IMR-90 (cell line): ENCODE results near the gene SOX6. TPM values are rescaled to one million over a fixed set of nuclear protein-coding genes. Genes with fewer than 3 reads are reported as not detected.

Experiments used
- ATAC-seq: fragments of 200-7000 bp; cut with Tn5 transposase; 2 replicates; pipeline ENCODE4 v1.9.1; 2020; ENCODE audit warnings: low read depth, mild to moderate bottlenecking, moderate library complexity
- BruUV-seq: library from RNA; stranded (reverse); fragments of 400-500 nt; replicated peaks from 2 replicates; lab custom pipeline; 2021; lab: Mats Ljungman, UMichigan
- CTCF ChIA-PET: fragments of 300-600 bp; formaldehyde crosslinking; extraction: SDS; loops from one replicate; lab custom pipeline; 2021; ENCODE audit warnings: antibody characterized with exemption; lab: Yijun Ruan, JAX
- POLR2A ChIA-PET: fragments of 300-600 bp; sonication (Branson Sonifier 250); formaldehyde crosslinking; loops from one replicate; lab custom pipeline; 2022; ENCODE audit warnings: antibody characterized with exemption; ENCODE audit not compliant: unreplicated experiment; lab: Charles Lee
- DNase-seq: peaks from one replicate; pipeline ENCODE4 v3.0.0; 2013
- H2AFZ ChIP-seq: replicated peaks from 2 replicates; pipeline ENCODE3; 2013; ENCODE audit warnings: low read length, mild to moderate bottlenecking; ENCODE audit not compliant: poor library complexity
- H2AK5ac ChIP-seq: 2 replicates; pipeline ENCODE4 v1.6.1; 2013; ENCODE audit warnings: low read depth, low read length, inconsistent platforms
- H2AK9ac ChIP-seq: replicated peaks from 2 replicates; pipeline ENCODE3; 2013; ENCODE audit warnings: mild to moderate bottlenecking, low read depth, low read length, moderate library complexity; ENCODE audit not compliant: poor library complexity
- H2BK120ac ChIP-seq: 2 replicates; pipeline ENCODE4 v1.6.1; 2013; ENCODE audit warnings: low read depth, low read length, inconsistent platforms
- H2BK15ac ChIP-seq: 3 replicates; pipeline ENCODE4 v1.6.1; 2013; ENCODE audit warnings: low read depth, low read length, inconsistent platforms
- H2BK20ac ChIP-seq: 2 replicates; pipeline ENCODE4 v1.6.1; 2013; ENCODE audit warnings: low read depth, mild to moderate bottlenecking, inconsistent platforms, low read length, moderate library complexity
- H2BK5ac ChIP-seq: 2 replicates; pipeline ENCODE4 v1.6.1; 2013; ENCODE audit warnings: mild to moderate bottlenecking, low read depth, low read length, inconsistent platforms; ENCODE audit not compliant: poor library complexity, severe bottlenecking
- H3K14ac ChIP-seq: replicated peaks from 2 replicates; pipeline ENCODE4 v1.6.1; 2013; ENCODE audit warnings: low read depth, low read length, inconsistent platforms
- H3K18ac ChIP-seq: 2 replicates; pipeline ENCODE4 v1.6.1; 2013; ENCODE audit warnings: low read depth, low read length, control low read depth
- H3K23ac ChIP-seq: 2 replicates; pipeline ENCODE4 v1.6.1; 2013; ENCODE audit warnings: low read depth, low read length, inconsistent platforms
- H3K27ac ChIP-seq: 2 replicates; pipeline ENCODE4 v1.5.1; 2013; ENCODE audit warnings: mild to moderate bottlenecking, control low read depth, low read length; ENCODE audit not compliant: insufficient read depth
- H3K27me3 ChIP-seq: 2 replicates; pipeline ENCODE4 v1.6.1; 2013; ENCODE audit warnings: low read length; ENCODE audit not compliant: control insufficient read depth, insufficient read depth
- H3K36me3 ChIP-seq: 2 replicates; pipeline ENCODE4 v1.6.1; 2013; ENCODE audit warnings: low read length, mixed read lengths; ENCODE audit not compliant: control insufficient read depth, insufficient read depth
- H3K4ac ChIP-seq: 2 replicates; pipeline ENCODE4 v1.6.1; 2013; ENCODE audit warnings: low read depth, low read length, inconsistent platforms
- H3K4me1 ChIP-seq: 2 replicates; pipeline ENCODE4 v1.6.1; 2013; ENCODE audit warnings: low read length, mixed read lengths; ENCODE audit not compliant: control insufficient read depth, insufficient read depth
- H3K4me2 ChIP-seq: 2 replicates; pipeline ENCODE4 v1.6.1; 2013; ENCODE audit warnings: low read depth, mild to moderate bottlenecking, control low read depth, low read length, moderate library complexity
- H3K4me3 ChIP-seq: 2 replicates; pipeline ENCODE4 v1.5.1; 2013; ENCODE audit warnings: low read depth, mild to moderate bottlenecking, control low read depth, low read length, moderate library complexity; ENCODE audit not compliant: insufficient read depth
- H3K56ac ChIP-seq: 2 replicates; pipeline ENCODE4 v1.6.1; 2013; ENCODE audit warnings: low read length, inconsistent platforms; ENCODE audit not compliant: insufficient read depth; ENCODE audit errors: extremely low read depth
- H3K79me1 ChIP-seq, 2 experiments: 2 replicates each; pipeline ENCODE4 v1.6.1; 2013; ENCODE audit warnings: low read length in 2 of 2, inconsistent platforms in 1 of 2, low read depth in 1 of 2
- H3K9ac ChIP-seq: 2 replicates; pipeline ENCODE4 v1.6.1; 2013; ENCODE audit warnings: low read depth, low read length, control low read depth
- H3K9me1 ChIP-seq: 2 replicates; pipeline ENCODE4 v1.6.1; 2013; ENCODE audit warnings: low read length, inconsistent platforms; ENCODE audit not compliant: insufficient read depth
- H3K9me3 ChIP-seq: 2 replicates; pipeline ENCODE4 v1.6.1; 2013; ENCODE audit warnings: low read length; ENCODE audit not compliant: control insufficient read depth, insufficient read depth
- H4K20me1 ChIP-seq: 2 replicates; pipeline ENCODE4 v1.6.1; 2013; ENCODE audit warnings: low read length, inconsistent platforms; ENCODE audit not compliant: insufficient read depth
- H4K5ac ChIP-seq: 2 replicates; pipeline ENCODE4 v1.6.1; 2013; ENCODE audit warnings: mild to moderate bottlenecking, low read depth, low read length, control low read depth
- H4K8ac ChIP-seq, 2 experiments: 2 replicates each; pipeline ENCODE4 v1.6.1; 2013; ENCODE audit warnings: low read depth in 2 of 2, low read length in 2 of 2, control low read depth in 1 of 2, inconsistent platforms in 1 of 2
- H4K91ac ChIP-seq: 2 replicates; pipeline ENCODE4 v1.6.1; 2013; ENCODE audit warnings: low read depth, low read length, inconsistent platforms; ENCODE audit not compliant: insufficient read depth
- CEBPB ChIP-seq: IDR thresholded peaks from 2 replicates; pipeline ENCODE4 v1.6.1; 2012; ENCODE audit warnings: low read depth, low read length, improper control_type of control experiment
- CHD1 ChIP-seq: IDR thresholded peaks from 2 replicates; pipeline ENCODE4 v1.6.1; 2012; ENCODE audit warnings: low read depth, low read length, improper control_type of control experiment
- FOS ChIP-seq: fragments of 150-350 bp; IDR thresholded peaks from 2 replicates; pipeline ENCODE4 v1.6.1; 2016; ENCODE audit warnings: low read depth, low read length
- MAZ ChIP-seq: IDR thresholded peaks from 2 replicates; pipeline ENCODE4 v1.6.1; 2012; ENCODE audit warnings: low read depth, mild to moderate bottlenecking, low read length, improper control_type of control experiment, moderate library complexity, borderline replicate concordance
- MXI1 ChIP-seq: IDR thresholded peaks from 2 replicates; pipeline ENCODE4 v1.6.1; 2012; ENCODE audit warnings: low read depth, mild to moderate bottlenecking, low read length, moderate library complexity, borderline replicate concordance
- NFE2L2 ChIP-seq: fragments of 150-350 bp; IDR thresholded peaks from 2 replicates; pipeline ENCODE4 v1.6.1; 2016; ENCODE audit warnings: low read depth, mild to moderate bottlenecking, low read length
- POLR2A ChIP-seq: IDR thresholded peaks from 2 replicates; pipeline ENCODE4 v1.6.1; 2012; ENCODE audit warnings: mild to moderate bottlenecking, low read depth, low read length
- RFX5 ChIP-seq: IDR thresholded peaks from 2 replicates; pipeline ENCODE4 v1.8.0; 2012; ENCODE audit warnings: low read depth, mild to moderate bottlenecking, low read length, moderate library complexity
- SMC3 ChIP-seq: fragments of 150-350 bp; IDR thresholded peaks from 2 replicates; pipeline ENCODE4 v1.6.1; 2016; ENCODE audit warnings: low read depth, mild to moderate bottlenecking, antibody characterized with exemption, low read length, moderate library complexity
- dilution Hi-C: fragments of 300-500 bp; cut with HindIII; formaldehyde crosslinking; loops from one replicate; pipeline ENCODE4 v1.14.3; 2018; ENCODE audit warnings: low sequenced_read_pairs; ENCODE audit not compliant: unreplicated experiment
- in situ Hi-C: fragments of 300-500 bp; cut with MboI; formaldehyde crosslinking; loops from 3 replicates; pipeline ENCODE4 v1.14.3; 2019; ENCODE audit warnings: low sequenced_read_pairs, inconsistent platforms, mixed read lengths
- intact Hi-C: fragments of 100-400 bp; cut with micrococcal nuclease; formaldehyde crosslinking; loops from 2 replicates; pipeline ENCODE4 v1.10.0; 2022
- polyA plus RNA-seq, 3 experiments: library from polyadenylated mRNA; depleted of rRNA; stranded (reverse); fragments of >200 nt; gene quantifications; 2 replicates each; pipeline ENCODE4 v1.2.3, GENCODE V29; 2012; ENCODE audit warnings: low replicate concordance in 1 of 3
- total RNA-seq: library from RNA; depleted of rRNA; stranded (reverse); fragments of >200 nt; gene quantifications from 2 replicates; pipeline ENCODE4 v1.2.3, GENCODE V29; 2012
- TF ChIP-seq, protein P1 (sequence below): fragments of 150-350 bp; IDR thresholded peaks from 2 replicates; pipeline ENCODE4 v1.6.1; 2016; ENCODE audit warnings: low read depth, mild to moderate bottlenecking, low read length, moderate library complexity, borderline replicate concordance

The SOX6 gene
- total and polyA plus RNA-seq, 2 of the 4 experiments (the other 2 are of a cell fraction), result 1.7 to 7.7 TPM

DNA sequence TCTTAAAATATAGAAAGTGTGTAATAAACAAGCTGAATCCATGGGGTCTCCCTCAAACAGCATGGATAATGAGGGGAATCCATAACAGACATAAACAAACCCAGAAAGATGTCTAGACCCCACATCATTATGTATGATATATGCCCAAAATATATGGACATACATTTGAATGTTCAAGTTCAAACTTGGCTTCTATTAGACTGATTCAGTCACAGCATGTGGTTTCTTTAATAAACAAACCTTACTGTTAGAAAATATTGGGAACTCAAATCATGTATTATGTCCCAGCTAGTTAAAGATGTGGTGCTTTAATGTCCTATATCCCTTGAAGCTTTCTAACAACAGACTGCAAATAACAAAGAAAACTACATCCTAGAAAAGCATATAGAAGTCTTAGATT, 228.6 kb downstream of the SOX6 start:
- Histone ChIP-seq H3K18ac (no peak overlapping the region), H2BK15ac (no peak overlapping the region), H3K4ac (no peak overlapping the region), H3K9me3 (no peaks in the 10 kb centered on the region), H3K4me1 (no peaks in the 10 kb centered on the region), H3K79me1 (no peaks in the 10 kb centered on the region), H3K36me3 (no peaks in the 10 kb centered on the region), H4K5ac (no peak overlapping the region), H3K4me2 (no peak overlapping the region), H3K23ac (no peak overlapping the region), H4K8ac (no peak overlapping the region), H4K91ac (no peak overlapping the region), H2BK120ac (no peak overlapping the region), H3K9ac (no peak overlapping the region), H3K56ac (no peak overlapping the region), H2AK5ac (no peak overlapping the region), H3K14ac (no peak overlapping the region), H2AFZ (no peak overlapping the region), H2BK5ac (no peak overlapping the region), H4K20me1 (no peaks in the 10 kb centered on the region), H2BK20ac (no peak overlapping the region), H2AK9ac (no peak overlapping the region), H3K27ac (no peak overlapping the region), H3K9me1 (no peaks in the 10 kb centered on the region), H3K27me3 (no peaks in the 10 kb centered on the region), H3K4me3 (no peak overlapping the region)
- TF ChIP-seq RFX5 (no peak), FOS (no peak), SMC3 (no peak), POLR2A (no peak), NFE2L2 (no peak), MXI1 (no peak), MAZ (no peak), CEBPB (no peak), CHD1 (no peak)
- TF ChIP-seq, protein P1, sequence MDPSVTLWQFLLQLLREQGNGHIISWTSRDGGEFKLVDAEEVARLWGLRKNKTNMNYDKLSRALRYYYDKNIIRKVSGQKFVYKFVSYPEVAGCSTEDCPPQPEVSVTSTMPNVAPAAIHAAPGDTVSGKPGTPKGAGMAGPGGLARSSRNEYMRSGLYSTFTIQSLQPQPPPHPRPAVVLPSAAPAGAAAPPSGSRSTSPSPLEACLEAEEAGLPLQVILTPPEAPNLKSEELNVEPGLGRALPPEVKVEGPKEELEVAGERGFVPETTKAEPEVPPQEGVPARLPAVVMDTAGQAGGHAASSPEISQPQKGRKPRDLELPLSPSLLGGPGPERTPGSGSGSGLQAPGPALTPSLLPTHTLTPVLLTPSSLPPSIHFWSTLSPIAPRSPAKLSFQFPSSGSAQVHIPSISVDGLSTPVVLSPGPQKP, result no peak
- dilution Hi-C loops, result no loop called here
- peak; percentile 61; the same call in 1 of the 2 replicates for ATAC-seq
- in situ Hi-C loops, result no loop called here
- ChIA-PET CTCF (no interaction called here), POLR2A (no interaction called here)
- peak; percentile 22 for DNase-seq
- no TSS peak for BruUV-seq
- intact Hi-C loops, result no loop called here
